ENCODE data around the gene APP. TPM values are rescaled to one million over a fixed set of nuclear protein-coding genes. Genes with fewer than 3 reads are reported as not detected.

Gene APP
- total and polyA plus RNA-seq, 10 of the 15 experiments (the other 5 are each of a cell fraction or from before 2014, with no cell fraction given): 8.8 to 94.9 (median 51.0) TPM

- TF ChIP-seq RB1 (IDR thresholded peaks at IDR 0.05; ENCODE audit: borderline replicate concordance): no peak
- no peak for TF ChIP-seq HSF1 (IDR thresholded peaks at IDR 0.05; ENCODE audit: low read depth, low read length)
- no peak for TF ChIP-seq MXI1 (IDR thresholded peaks at IDR 0.05; ENCODE audit: low read depth, low read length)
- TF ChIP-seq CREB1 (IDR thresholded peaks at IDR 0.05; ENCODE audit: low read depth): no peak
- H4K20me1 ChIP-seq (ENCODE audit: control insufficient read depth, insufficient read depth): no peaks in the 10 kb centered on the region
- 0% methylated on average over 1 of the region's 1 CpG for WGBS (ENCODE audit: insufficient coverage, insufficient replicate concordance, low lambda C conversion rate, missing lambda C conversion rate)
- H3K9ac ChIP-seq (ENCODE audit: control insufficient read depth, insufficient read depth, low read length): no peak overlapping the region
- no peak for DNase-seq (ENCODE audit: low read depth, low spot score)
- no peaks in the 10 kb centered on the region for H3K36me3 ChIP-seq (ENCODE audit: control insufficient read depth in 2 of 2, insufficient read depth in 2 of 2, low read length in 1 of 2)
- no peaks in the 10 kb centered on the region for H3K27me3 ChIP-seq (replicated peaks in 1 of 2; ENCODE audit: control insufficient read depth in 2 of 2, insufficient read depth in 2 of 2, low read length in 1 of 2)
- RAD21 ChIA-PET (ENCODE audit: unreplicated experiment): no interaction called here
- in situ Hi-C loops (cut with MboI) (loop anchor here (10.0 kb wide), 1 partner anchor 555 kb away; the partner anchor contains the start of gene MRPL39), intact Hi-C loops (cut with micrococcal nuclease; ENCODE audit: unreplicated experiment) (loop anchor here (10.0 kb wide), 2 partner anchors 425 to 555 kb away; partner anchors contain the start of genes ATP5PF, GABPA and MRPL39)
- CTCF ChIA-PET: no interaction called here
- H3K4me3 ChIP-seq: no peak overlapping the region
- SMC1A ChIA-PET (ENCODE audit: uncharacterized antibody, unreplicated experiment): interaction anchor here (1.6 kb wide), 1 partner anchor 8 kb away, joined by 3 read pairs; no protein-coding TSS in a partner anchor
- H2AFZ ChIP-seq (ENCODE audit: control insufficient read depth, low read depth, low read length): no peak overlapping the region
- POLR2A ChIA-PET: no interaction called here
- no peak overlapping the region for H3K27ac ChIP-seq (ENCODE audit: control insufficient read depth, insufficient read depth)
- H3K4me2 ChIP-seq (ENCODE audit: control insufficient read depth, insufficient read depth): no peak overlapping the region
- peaks cover 22% of the 10 kb centered on the region for H3K79me2 ChIP-seq (ENCODE audit: control insufficient read depth, insufficient read depth, low read length)
- BruUV-seq (replicated peaks): no TSS peak
- no peak for FAIRE-seq
- no peak for ATAC-seq
- peaks cover 2% of the 10 kb centered on the region; the same call in 1 of the 2 replicates for H3K4me1 ChIP-seq (ENCODE audit: control insufficient read depth, insufficient read depth, low read length)
- H3K9me3 ChIP-seq (replicated peaks; ENCODE audit: control insufficient read depth, insufficient read depth, low read length): no peaks in the 10 kb centered on the region
Observed at GRCh38 chr21:26159869-26160268, 10.7 kb downstream of the APP start.

GRCh38 chr21:26157801-26158200, 12.8 kb downstream of the APP start:
- Histone ChIP-seq H3K36me3 (ENCODE audit: control insufficient read depth in 2 of 2, insufficient read depth in 2 of 2, low read length in 1 of 2) (no peaks in the 10 kb centered on the region), H3K4me3 (no peak overlapping the region), H3K4me2 (ENCODE audit: control insufficient read depth, insufficient read depth) (no peak overlapping the region), H3K9ac (ENCODE audit: control insufficient read depth, insufficient read depth, low read length) (no peak overlapping the region), H2AFZ (ENCODE audit: control insufficient read depth, low read depth, low read length) (no peak overlapping the region; the same call in 1 of the 2 replicates), H3K9me3 (replicated peaks; ENCODE audit: control insufficient read depth, insufficient read depth, low read length) (no peaks in the 10 kb centered on the region), H3K27me3 (replicated peaks in 1 of 2; ENCODE audit: control insufficient read depth in 2 of 2, insufficient read depth in 2 of 2, low read length in 1 of 2) (no peaks in the 10 kb centered on the region), H4K20me1 (ENCODE audit: control insufficient read depth, insufficient read depth) (no peaks in the 10 kb centered on the region), H3K4me1 (ENCODE audit: control insufficient read depth, insufficient read depth, low read length) (peaks cover 2% of the 10 kb centered on the region; the same call in 1 of the 2 replicates), H3K27ac (ENCODE audit: control insufficient read depth, insufficient read depth) (no peak overlapping the region), H3K79me2 (ENCODE audit: control insufficient read depth, insufficient read depth, low read length) (peaks cover 15% of the 10 kb centered on the region)
- ChIA-PET SMC1A (ENCODE audit: uncharacterized antibody, unreplicated experiment) (no interaction called here), CTCF (interaction anchor here (0.9 kb wide), 1 partner anchor 11 kb away, joined by 5 read pairs; no protein-coding TSS in a partner anchor), POLR2A (interaction anchor here (0.8 kb wide), 1 partner anchor 20 kb away, joined by 3 read pairs; no protein-coding TSS in a partner anchor), RAD21 (ENCODE audit: unreplicated experiment) (interaction anchor here (1.2 to 1.3 kb wide), 2 partner anchors 10 to 90 kb away, joined by 3 to 4 read pairs; no protein-coding TSS in a partner anchor)
- FAIRE-seq (peak; percentile 85), DNase-seq (ENCODE audit: low read depth, low spot score) (no peak), ATAC-seq (peak; percentile 21; the same call in 1 of the 3 replicates)
- no TSS peak for BruUV-seq (replicated peaks)
- TF ChIP-seq ESRRA (IDR thresholded peaks at IDR 0.05; ENCODE audit: low read length) (no peak), ZBTB33 (IDR thresholded peaks at IDR 0.05) (no peak), NFIC (IDR thresholded peaks at IDR 0.05; ENCODE audit: low read depth, low read length) (no peak), ELK1 (IDR thresholded peaks at IDR 0.05; ENCODE audit: low read depth, low read length) (no peak)
- in situ Hi-C loops (cut with MboI) (no loop called here), intact Hi-C loops (cut with micrococcal nuclease; ENCODE audit: unreplicated experiment) (no loop called here)
- WGBS (ENCODE audit: insufficient coverage, insufficient replicate concordance, low lambda C conversion rate, missing lambda C conversion rate): 14% methylated on average over 2 of the region's 2 CpGs

Data from GM12878 (cell line).